COLO829 (cell line): ENCODE data around the gene ABCB11.
"Not testable (repeated sequence)": the region's sequence is repeated elsewhere in the genome, so short reads cannot be mapped to it uniquely, and the experiment has no call there.

Experiments
- DNase-seq: peaks from one replicate; pipeline ENCODE4 v3.0.0; 2012; ENCODE audit warnings: low spot score

ABCB11 gene

GRCh38 chr2:169042856-169043255 is 11.7 kb upstream of the ABCB11 start:
- no peak for DNase-seq

- no peak for DNase-seq
Observed at GRCh38 chr2:169041594-169041993, 10.5 kb upstream of the ABCB11 start.

- no peak for DNase-seq
Observed at GRCh38 chr2:169039702-169040101, 8.6 kb upstream of the ABCB11 start.

- peak; percentile 41 for DNase-seq
Observed at GRCh38 chr2:169038338-169038757, 7.2 kb upstream of the ABCB11 start.

GRCh38 chr2:169036736-169037440 is 5.8 kb upstream of the ABCB11 start:
- DNase-seq = no peak

- DNase-seq = no peak
Observed at GRCh38 chr2:169035887-169036286, 4.8 kb upstream of the ABCB11 start.

- no peak for DNase-seq
Observed at GRCh38 chr2:169034984-169035544, 3.9 kb upstream of the ABCB11 start.

- peak; percentile 80 for DNase-seq
Observed at GRCh38 chr2:169034256-169034655, 3.1 kb upstream of the ABCB11 start.

- no peak for DNase-seq
Observed at GRCh38 chr2:169029341-169029740, 1.8 kb downstream of the ABCB11 start.

- no peak for DNase-seq
Observed at GRCh38 chr2:169027234-169027633, 3.9 kb downstream of the ABCB11 start.

GRCh38 chr2:169026056-169026455 is 5.1 kb downstream of the ABCB11 start:
- no peak for DNase-seq

GRCh38 chr2:169023161-169023560 is 8.0 kb downstream of the ABCB11 start:
- DNase-seq = no peak

- no peak for DNase-seq
Observed at GRCh38 chr2:169018390-169018789, 12.7 kb downstream of the ABCB11 start.

GRCh38 chr2:169015943-169016342 is 15.2 kb downstream of the ABCB11 start:
- peak; percentile 17 for DNase-seq

GRCh38 chr2:169014780-169015179 is 16.3 kb downstream of the ABCB11 start:
- no peak for DNase-seq

GRCh38 chr2:169013628-169014026 is 17.5 kb downstream of the ABCB11 start:
- DNase-seq = no peak

GRCh38 chr2:169012812-169013627 is 18.1 kb downstream of the ABCB11 start:
- peak; percentile 16 for DNase-seq

GRCh38 chr2:169012191-169012792 is 18.8 kb downstream of the ABCB11 start:
- not testable (repeated sequence) for DNase-seq

GRCh38 chr2:169011698-169012097 is 19.4 kb downstream of the ABCB11 start:
- DNase-seq = no peak

GRCh38 chr2:169010633-169011460 is 20.3 kb downstream of the ABCB11 start:
- no peak for DNase-seq

- no peak for DNase-seq
Observed at GRCh38 chr2:169009865-169010579, 21.1 kb downstream of the ABCB11 start.
